Measurements from ENCODE around the gene ZNF527. TPM values are rescaled to one million over a fixed set of nuclear protein-coding genes. Genes with fewer than 3 reads are reported as not detected.
"Not testable (repeated sequence)": the region's sequence is repeated elsewhere in the genome, so short reads cannot be mapped to it uniquely, and the experiment has no call there.

ZNF527 gene
- total RNA-seq, 1 experiment from 2014 or later: 4.9 TPM

DNA sequence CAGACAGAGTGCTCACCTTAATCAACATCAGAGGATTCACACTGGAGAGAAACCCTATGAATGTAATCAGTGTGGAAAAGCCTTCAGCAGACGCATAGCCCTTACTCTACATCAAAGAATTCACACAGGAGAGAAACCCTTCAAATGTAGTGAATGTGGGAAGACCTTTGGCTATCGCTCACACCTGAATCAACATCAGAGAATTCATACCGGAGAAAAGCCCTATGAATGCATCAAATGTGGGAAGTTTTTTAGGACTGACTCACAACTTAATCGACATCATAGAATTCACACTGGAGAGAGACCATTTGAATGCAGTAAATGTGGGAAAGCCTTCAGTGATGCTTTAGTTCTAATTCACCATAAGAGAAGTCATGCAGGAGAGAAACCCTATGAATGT, 18.3 kb downstream of the ZNF527 start:
- H3K27ac ChIP-seq: no peak overlapping the region
- no peak overlapping the region for H3K4me3 ChIP-seq
- no peaks in the 10 kb centered on the region for H3K27me3 ChIP-seq (replicated peaks)
- peaks cover 37% of the 10 kb centered on the region for H3K36me3 ChIP-seq
- H3K4me1 ChIP-seq (replicated peaks): no peaks in the 10 kb centered on the region
- H3K9me3 ChIP-seq (replicated peaks): peaks cover 25% of the 10 kb centered on the region
- DNase-seq (ENCODE audit: low read depth in 1 of 2, low spot score in 2 of 2): no peak

DNA sequence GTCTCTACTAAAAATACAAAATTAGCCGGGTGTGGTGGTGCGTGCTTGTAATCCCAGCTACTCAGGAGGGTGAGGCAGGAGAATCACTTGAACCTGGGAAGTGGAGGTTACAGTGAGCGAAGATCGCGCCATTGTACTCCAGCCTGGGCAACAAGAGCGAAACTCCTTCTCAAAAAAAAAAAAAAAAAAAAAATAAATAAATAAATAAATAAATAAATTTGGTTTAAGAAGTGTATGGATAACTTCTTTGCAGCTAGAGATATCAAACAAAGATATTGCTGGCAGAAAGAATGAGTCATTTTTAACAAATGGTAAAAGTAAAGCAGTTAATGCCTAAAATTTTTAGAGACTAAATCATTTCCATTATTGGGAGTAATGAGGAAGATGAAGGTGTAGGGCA, 20.5 kb downstream of the ZNF527 start:
- Histone ChIP-seq H3K9me3 (replicated peaks) (peaks cover 32% of the 10 kb centered on the region), H3K36me3 (peaks cover 28% of the 10 kb centered on the region)
- H3K4me1 ChIP-seq (replicated peaks); H3K27ac ChIP-seq; H3K27me3 ChIP-seq (replicated peaks); H3K4me3 ChIP-seq; DNase-seq (ENCODE audit: low read depth in 1 of 2, low spot score in 2 of 2): not testable (repeated sequence)

DNA sequence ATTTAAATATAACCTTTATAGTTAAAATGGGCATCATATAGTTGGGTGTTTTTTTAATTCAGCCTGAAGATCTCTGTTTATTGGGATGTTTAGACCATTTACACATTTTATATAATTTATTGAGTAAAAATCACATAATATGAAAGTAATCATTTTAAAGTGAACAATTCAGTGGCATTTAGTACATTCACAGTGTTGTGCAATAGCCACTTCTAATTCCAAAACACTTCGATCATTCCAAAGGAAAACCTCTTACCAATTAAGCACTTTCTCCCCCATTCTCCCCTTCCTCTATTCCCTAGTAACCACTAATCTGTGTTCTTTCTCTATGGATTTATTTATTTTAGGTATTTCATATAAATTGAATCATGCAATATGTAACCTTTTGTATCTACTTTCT, 30.2 kb downstream of the ZNF527 start:
- H3K4me1 ChIP-seq (replicated peaks): no peaks in the 10 kb centered on the region

GRCh38 chr19:37403403-37403802, 32.5 kb downstream of the ZNF527 start:
- no peaks in the 10 kb centered on the region for H3K27me3 ChIP-seq (replicated peaks)

More for the DNA sequence above, 30.2 kb downstream of the ZNF527 start:
- no peaks in the 10 kb centered on the region for H3K27me3 ChIP-seq (replicated peaks)
- H3K9me3 ChIP-seq (replicated peaks): peaks cover 3% of the 10 kb centered on the region; the same call in 1 of the 2 replicates
- H3K4me3 ChIP-seq: no peak overlapping the region
- no peak overlapping the region for H3K27ac ChIP-seq
- no peak for DNase-seq (ENCODE audit: low read depth in 1 of 2, low spot score in 2 of 2)
- H3K36me3 ChIP-seq: no peaks in the 10 kb centered on the region

DNA sequence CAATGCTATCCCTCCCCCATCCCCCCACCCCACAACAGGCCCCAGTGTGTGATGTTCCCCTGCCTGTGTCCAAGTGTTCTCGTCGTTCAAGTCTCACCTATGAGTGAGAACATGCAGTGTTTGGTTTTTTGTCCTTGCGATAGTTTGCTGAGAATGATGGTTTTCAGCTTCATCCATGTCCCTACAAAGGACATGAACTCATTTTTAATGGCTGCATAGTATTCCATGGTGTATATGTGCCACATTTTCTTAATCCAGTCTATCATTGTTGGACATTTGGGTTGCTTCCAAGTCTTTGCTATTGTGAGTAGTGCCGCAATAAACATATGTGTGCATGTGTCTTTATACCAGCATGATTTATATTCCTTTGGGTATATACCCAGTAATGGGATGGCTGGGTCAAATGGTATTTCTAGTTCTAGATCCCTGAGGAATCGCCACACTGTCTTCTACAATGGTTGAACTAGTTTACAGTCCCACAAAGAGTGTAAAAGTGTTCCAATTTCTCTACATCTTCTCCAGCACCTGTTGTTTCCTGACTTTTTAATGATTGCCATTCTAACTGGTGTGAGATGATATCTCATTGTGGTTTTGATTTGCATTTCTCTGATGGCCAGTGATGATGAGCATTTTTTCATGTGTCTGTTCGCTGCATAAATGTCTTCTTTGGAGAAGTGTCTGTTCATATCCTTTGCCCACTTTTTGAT, 35.4 kb downstream of the ZNF527 start:
- not testable (repeated sequence) for H3K9me3 ChIP-seq (replicated peaks); H3K4me1 ChIP-seq (replicated peaks); H3K27me3 ChIP-seq (replicated peaks); H3K27ac ChIP-seq; DNase-seq (ENCODE audit: low read depth in 1 of 2, low spot score in 2 of 2); H3K4me3 ChIP-seq; H3K36me3 ChIP-seq

More at GRCh38 chr19:37403403-37403802, 32.5 kb downstream of the ZNF527 start:
- Histone ChIP-seq H3K9me3 (replicated peaks) (peaks cover 3% of the 10 kb centered on the region; the same call in 1 of the 2 replicates), H3K27ac (no peak overlapping the region), H3K4me1 (replicated peaks) (no peaks in the 10 kb centered on the region), H3K4me3 (no peak overlapping the region), H3K36me3 (no peaks in the 10 kb centered on the region)
- no peak for DNase-seq (ENCODE audit: low read depth in 1 of 2, low spot score in 2 of 2)

DNA sequence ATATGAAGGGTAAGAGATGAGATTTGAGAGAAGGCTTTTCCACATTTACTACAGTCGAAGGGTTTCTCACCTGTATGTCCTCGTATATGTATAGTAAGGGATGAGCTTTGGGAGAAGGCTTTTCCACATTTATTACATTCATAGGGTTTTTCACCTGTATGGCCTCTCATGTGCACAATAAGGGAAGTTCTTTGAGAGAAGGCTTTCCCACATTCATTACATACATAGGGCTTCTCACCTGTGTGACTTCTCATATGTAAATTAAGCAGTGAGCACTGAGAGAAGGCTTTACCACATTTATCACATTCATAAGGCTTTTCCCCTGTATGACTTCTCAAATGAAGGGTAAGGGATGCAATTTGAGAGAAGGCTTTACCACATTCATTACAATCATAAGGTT, 41.8 kb downstream of the ZNF527 start:
- Histone ChIP-seq H3K36me3 (no peaks in the 10 kb centered on the region), H3K27me3 (replicated peaks) (no peaks in the 10 kb centered on the region), H3K9me3 (replicated peaks) (peaks cover 19% of the 10 kb centered on the region; the same call in 1 of the 2 replicates), H3K4me3 (no peak overlapping the region), H3K27ac (no peak overlapping the region), H3K4me1 (replicated peaks) (no peaks in the 10 kb centered on the region)
- DNase-seq (ENCODE audit: low read depth in 1 of 2, low spot score in 2 of 2): no peak

GRCh38 chr19:37413313-37414084, 42.6 kb downstream of the ZNF527 start:
- H3K4me1 ChIP-seq (replicated peaks): no peaks in the 10 kb centered on the region
- H3K9me3 ChIP-seq (replicated peaks): peaks cover 20% of the 10 kb centered on the region; the same call in 1 of the 2 replicates
- no peaks in the 10 kb centered on the region for H3K27me3 ChIP-seq (replicated peaks)
- H3K4me3 ChIP-seq: no peak overlapping the region
- DNase-seq (ENCODE audit: low read depth in 1 of 2, low spot score in 2 of 2): no peak
- H3K36me3 ChIP-seq: no peaks in the 10 kb centered on the region
- no peak overlapping the region for H3K27ac ChIP-seq

Other genes with a start within 250 kb of the ZNF527 start
- 1.4 TPM in 1 of 2 replicates, not detected in the other for gene ZNF585A, start 198.4 kb upstream of the ZNF527 start, total RNA-seq (2014; rRNA removed; shearing (Covaris generic))
- gene ZNF585B, start 160.6 kb upstream of the ZNF527 start, total RNA-seq (2014; rRNA removed; shearing (Covaris generic)): 0.91 and 1.8 TPM in 2 replicates
- gene ZNF383, start 152.9 kb upstream of the ZNF527 start, total RNA-seq (2014; rRNA removed; shearing (Covaris generic)): 0.75 and 1.5 TPM in 2 replicates
- gene ZNF569, start 96.3 kb downstream of the ZNF527 start, total RNA-seq (2014; rRNA removed; shearing (Covaris generic)): 1.5 and 3.1 TPM in 2 replicates
- 2.9 and 4.0 TPM in 2 replicates for gene ZNF570, start 98.3 kb downstream of the ZNF527 start, total RNA-seq (2014; rRNA removed; shearing (Covaris generic))
- gene ZNF793, start 135.8 kb downstream of the ZNF527 start, total RNA-seq (2014; rRNA removed; shearing (Covaris generic)): 0.05 TPM in 1 of 2 replicates, not detected in the other
- 0.63 TPM in 1 of 2 replicates, not detected in the other for gene ZNF571, start 223.7 kb downstream of the ZNF527 start, total RNA-seq (2014; rRNA removed; shearing (Covaris generic))
- 0.16 TPM in 1 of 2 replicates, not detected in the other for gene ZNF540, start 223.8 kb downstream of the ZNF527 start, total RNA-seq (2014; rRNA removed; shearing (Covaris generic))